Ishikawa (cell line): ENCODE results near the gene BTG1.

Experiments
- CEBPB ChIP-seq: IDR thresholded peaks from 2 replicates; pipeline ENCODE4 v1.6.1; 2012
- CREB1 ChIP-seq: IDR thresholded peaks from 2 replicates; pipeline ENCODE4 v1.6.1; 2012; ENCODE audit warnings: low read depth
- EGR1 ChIP-seq: IDR thresholded peaks from 2 replicates; pipeline ENCODE4 v1.6.1; 2012
- EP300 ChIP-seq: IDR thresholded peaks from 2 replicates; pipeline ENCODE4 v1.6.1; 2012; ENCODE audit warnings: borderline replicate concordance
- FOXM1 ChIP-seq: IDR thresholded peaks from 2 replicates; pipeline ENCODE4 v1.6.1; 2012; ENCODE audit warnings: low read depth, borderline replicate concordance
- NFIC ChIP-seq: IDR thresholded peaks from 2 replicates; pipeline ENCODE4 v1.6.1; 2012
- RAD21 ChIP-seq: IDR thresholded peaks from 2 replicates; pipeline ENCODE4 v1.6.1; 2012; ENCODE audit warnings: low read depth
- TAF1 ChIP-seq: IDR thresholded peaks from 2 replicates; pipeline ENCODE4 v1.6.1; 2012; ENCODE audit warnings: low read depth, mild to moderate bottlenecking
- TCF12 ChIP-seq: IDR thresholded peaks from 2 replicates; pipeline ENCODE4 v1.6.1; 2012; ENCODE audit warnings: low read depth
- TEAD4 ChIP-seq: IDR thresholded peaks from 2 replicates; pipeline ENCODE4 v1.6.1; 2012
- YY1 ChIP-seq: IDR thresholded peaks from 2 replicates; pipeline ENCODE4 v1.6.1; 2012; ENCODE audit warnings: low read depth
- ZBTB7A ChIP-seq: IDR thresholded peaks from 2 replicates; pipeline ENCODE4 v1.6.1; 2012; ENCODE audit warnings: low read depth
- TF ChIP-seq, protein P1 (sequence below): IDR thresholded peaks from 2 replicates; pipeline ENCODE4 v1.6.1; 2012
- TF ChIP-seq, protein P2 (sequence below): IDR thresholded peaks from 2 replicates; pipeline ENCODE4 v1.6.1; 2012; ENCODE audit warnings: low read depth, mild to moderate bottlenecking
- TF ChIP-seq, protein P3 (sequence below): IDR thresholded peaks from 2 replicates; pipeline ENCODE4 v1.6.1; 2012

Gene BTG1

DNA sequence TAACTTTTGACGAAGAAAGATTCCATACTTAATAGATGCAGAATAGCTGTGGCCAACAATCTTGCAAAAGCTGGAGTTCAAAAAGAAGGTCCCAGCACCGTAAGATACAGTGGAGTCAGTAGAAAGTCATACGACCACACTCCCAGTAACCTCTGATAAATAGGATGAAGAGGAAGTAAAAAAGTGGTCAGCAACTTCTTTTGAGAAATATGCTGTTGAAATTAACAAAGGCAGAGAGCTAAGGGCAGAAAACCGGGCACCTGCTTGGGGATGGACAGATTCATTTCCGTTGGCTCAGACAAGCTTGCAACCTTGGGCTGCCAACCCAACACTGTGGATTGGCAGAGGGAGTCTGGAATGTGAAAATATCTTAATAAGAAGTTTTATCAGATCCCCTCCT, 40.0 kb downstream of the BTG1 start:
- TF ChIP-seq YY1 (no peak), EP300 (no peak), NFIC (no peak), CREB1 (no peak), TEAD4 (no peak), TCF12 (no peak), ZBTB7A (no peak)
- TF ChIP-seq, protein P1, sequence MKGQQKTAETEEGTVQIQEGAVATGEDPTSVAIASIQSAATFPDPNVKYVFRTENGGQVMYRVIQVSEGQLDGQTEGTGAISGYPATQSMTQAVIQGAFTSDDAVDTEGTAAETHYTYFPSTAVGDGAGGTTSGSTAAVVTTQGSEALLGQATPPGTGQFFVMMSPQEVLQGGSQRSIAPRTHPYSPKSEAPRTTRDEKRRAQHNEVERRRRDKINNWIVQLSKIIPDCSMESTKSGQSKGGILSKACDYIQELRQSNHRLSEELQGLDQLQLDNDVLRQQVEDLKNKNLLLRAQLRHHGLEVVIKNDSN = no peak
- TF ChIP-seq, protein P2, sequence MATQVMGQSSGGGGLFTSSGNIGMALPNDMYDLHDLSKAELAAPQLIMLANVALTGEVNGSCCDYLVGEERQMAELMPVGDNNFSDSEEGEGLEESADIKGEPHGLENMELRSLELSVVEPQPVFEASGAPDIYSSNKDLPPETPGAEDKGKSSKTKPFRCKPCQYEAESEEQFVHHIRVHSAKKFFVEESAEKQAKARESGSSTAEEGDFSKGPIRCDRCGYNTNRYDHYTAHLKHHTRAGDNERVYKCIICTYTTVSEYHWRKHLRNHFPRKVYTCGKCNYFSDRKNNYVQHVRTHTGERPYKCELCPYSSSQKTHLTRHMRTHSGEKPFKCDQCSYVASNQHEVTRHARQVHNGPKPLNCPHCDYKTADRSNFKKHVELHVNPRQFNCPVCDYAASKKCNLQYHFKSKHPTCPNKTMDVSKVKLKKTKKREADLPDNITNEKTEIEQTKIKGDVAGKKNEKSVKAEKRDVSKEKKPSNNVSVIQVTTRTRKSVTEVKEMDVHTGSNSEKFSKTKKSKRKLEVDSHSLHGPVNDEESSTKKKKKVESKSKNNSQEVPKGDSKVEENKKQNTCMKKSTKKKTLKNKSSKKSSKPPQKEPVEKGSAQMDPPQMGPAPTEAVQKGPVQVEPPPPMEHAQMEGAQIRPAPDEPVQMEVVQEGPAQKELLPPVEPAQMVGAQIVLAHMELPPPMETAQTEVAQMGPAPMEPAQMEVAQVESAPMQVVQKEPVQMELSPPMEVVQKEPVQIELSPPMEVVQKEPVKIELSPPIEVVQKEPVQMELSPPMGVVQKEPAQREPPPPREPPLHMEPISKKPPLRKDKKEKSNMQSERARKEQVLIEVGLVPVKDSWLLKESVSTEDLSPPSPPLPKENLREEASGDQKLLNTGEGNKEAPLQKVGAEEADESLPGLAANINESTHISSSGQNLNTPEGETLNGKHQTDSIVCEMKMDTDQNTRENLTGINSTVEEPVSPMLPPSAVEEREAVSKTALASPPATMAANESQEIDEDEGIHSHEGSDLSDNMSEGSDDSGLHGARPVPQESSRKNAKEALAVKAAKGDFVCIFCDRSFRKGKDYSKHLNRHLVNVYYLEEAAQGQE = no peak
- TF ChIP-seq, protein P3, sequence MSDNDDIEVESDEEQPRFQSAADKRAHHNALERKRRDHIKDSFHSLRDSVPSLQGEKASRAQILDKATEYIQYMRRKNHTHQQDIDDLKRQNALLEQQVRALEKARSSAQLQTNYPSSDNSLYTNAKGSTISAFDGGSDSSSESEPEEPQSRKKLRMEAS = no peak

GRCh38 chr12:92105110-92105509, 40.5 kb downstream of the BTG1 start:
- TF ChIP-seq YY1 (no peak), ZBTB7A (no peak), CEBPB (no peak), RAD21 (no peak), CREB1 (no peak), NFIC (no peak), TAF1 (no peak), TEAD4 (no peak), TCF12 (no peak), FOXM1 (no peak), EGR1 (no peak), EP300 (no peak)
- TF ChIP-seq, protein P2 = no peak
- TF ChIP-seq, protein P1 = no peak
- TF ChIP-seq, protein P3 = no peak

GRCh38 chr12:92102606-92103005, 43.0 kb downstream of the BTG1 start:
- TF ChIP-seq CREB1 (no peak), YY1 (no peak), TCF12 (no peak), ZBTB7A (no peak), CEBPB (no peak), RAD21 (no peak), NFIC (no peak), FOXM1 (no peak), EGR1 (no peak), EP300 (no peak)
- TF ChIP-seq, protein P1 = no peak

- TF ChIP-seq CREB1 (no peak), RAD21 (no peak), TEAD4 (no peak), CEBPB (no peak), ZBTB7A (no peak), EGR1 (no peak), EP300 (no peak)
- TF ChIP-seq, protein P3 = no peak
- TF ChIP-seq, protein P2 = no peak
- TF ChIP-seq, protein P1 = no peak
These were observed 46.9 kb downstream of the BTG1 start for GRCh38 chr12:92098594-92099380.
